ENCODE results near the gene CHST13. TPM values are rescaled to one million over a fixed set of nuclear protein-coding genes. Genes with fewer than 3 reads are reported as not detected.

The CHST13 gene
- total RNA-seq, 1 experiment from 2014 or later = not detected

GRCh38 chr3:126546549-126547239 is 22.7 kb downstream of the CHST13 start:
- no peak for DNase-seq (ENCODE audit: low spot score)
- POLR2A ChIA-PET (ENCODE audit: low non-redundant PET) = no interaction called here

GRCh38 chr3:126547721-126548120 is 23.8 kb downstream of the CHST13 start:
- intact Hi-C loops (cut with micrococcal nuclease; ENCODE audit: unreplicated experiment) = no loop called here
- Histone ChIP-seq H3K9me3 (ENCODE audit: low read depth, low read length, poor library complexity, severe bottlenecking) (no peaks in the 10 kb centered on the region), H3K4me1 (ENCODE audit: insufficient read depth, low read length, poor library complexity, severe bottlenecking) (no peaks in the 10 kb centered on the region), H3K27me3 (replicated peaks; ENCODE audit: insufficient read depth, low read depth, low read length, poor library complexity) (no peaks in the 10 kb centered on the region), H3K36me3 (ENCODE audit: insufficient read depth, low read length, poor library complexity, severe bottlenecking) (no peaks in the 10 kb centered on the region), H3K4me3 (ENCODE audit: low read depth, low read length, poor library complexity, severe bottlenecking) (no peak overlapping the region), H3K27ac (ENCODE audit: low read depth, low read length, poor library complexity, severe bottlenecking) (no peak overlapping the region)
- no peak for DNase-seq (ENCODE audit: low spot score)
- ChIA-PET POLR2A (ENCODE audit: low non-redundant PET) (no interaction called here), CTCF (no interaction called here)
- BruUV-seq (replicated peaks) = no TSS peak
- TF ChIP-seq, protein P1, sequence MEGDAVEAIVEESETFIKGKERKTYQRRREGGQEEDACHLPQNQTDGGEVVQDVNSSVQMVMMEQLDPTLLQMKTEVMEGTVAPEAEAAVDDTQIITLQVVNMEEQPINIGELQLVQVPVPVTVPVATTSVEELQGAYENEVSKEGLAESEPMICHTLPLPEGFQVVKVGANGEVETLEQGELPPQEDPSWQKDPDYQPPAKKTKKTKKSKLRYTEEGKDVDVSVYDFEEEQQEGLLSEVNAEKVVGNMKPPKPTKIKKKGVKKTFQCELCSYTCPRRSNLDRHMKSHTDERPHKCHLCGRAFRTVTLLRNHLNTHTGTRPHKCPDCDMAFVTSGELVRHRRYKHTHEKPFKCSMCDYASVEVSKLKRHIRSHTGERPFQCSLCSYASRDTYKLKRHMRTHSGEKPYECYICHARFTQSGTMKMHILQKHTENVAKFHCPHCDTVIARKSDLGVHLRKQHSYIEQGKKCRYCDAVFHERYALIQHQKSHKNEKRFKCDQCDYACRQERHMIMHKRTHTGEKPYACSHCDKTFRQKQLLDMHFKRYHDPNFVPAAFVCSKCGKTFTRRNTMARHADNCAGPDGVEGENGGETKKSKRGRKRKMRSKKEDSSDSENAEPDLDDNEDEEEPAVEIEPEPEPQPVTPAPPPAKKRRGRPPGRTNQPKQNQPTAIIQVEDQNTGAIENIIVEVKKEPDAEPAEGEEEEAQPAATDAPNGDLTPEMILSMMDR (conservative IDR thresholded peaks at IDR 0.05; ENCODE audit: low read depth, low read length) = no peak
- TF ChIP-seq EZH2 (IDR thresholded peaks at IDR 0.05; ENCODE audit: borderline replicate concordance, low read depth, low read length, poor library complexity, severe bottlenecking) = no peak

More at GRCh38 chr3:126546549-126547239, 22.7 kb downstream of the CHST13 start:
- Histone ChIP-seq H3K4me1 (ENCODE audit: insufficient read depth, low read length, poor library complexity, severe bottlenecking) (no peaks in the 10 kb centered on the region), H3K27me3 (replicated peaks; ENCODE audit: insufficient read depth, low read depth, low read length, poor library complexity) (no peaks in the 10 kb centered on the region), H3K9me3 (ENCODE audit: low read depth, low read length, poor library complexity, severe bottlenecking) (no peaks in the 10 kb centered on the region), H3K4me3 (ENCODE audit: low read depth, low read length, poor library complexity, severe bottlenecking) (no peak overlapping the region), H3K36me3 (ENCODE audit: insufficient read depth, low read length, poor library complexity, severe bottlenecking) (no peaks in the 10 kb centered on the region), H3K27ac (ENCODE audit: low read depth, low read length, poor library complexity, severe bottlenecking) (no peak overlapping the region)
- BruUV-seq (replicated peaks) = no TSS peak
- CTCF ChIA-PET = no interaction called here
- intact Hi-C loops (cut with micrococcal nuclease; ENCODE audit: unreplicated experiment) = no loop called here
- TF ChIP-seq, protein P1 (conservative IDR thresholded peaks at IDR 0.05; ENCODE audit: low read depth, low read length) = no peak

DNA sequence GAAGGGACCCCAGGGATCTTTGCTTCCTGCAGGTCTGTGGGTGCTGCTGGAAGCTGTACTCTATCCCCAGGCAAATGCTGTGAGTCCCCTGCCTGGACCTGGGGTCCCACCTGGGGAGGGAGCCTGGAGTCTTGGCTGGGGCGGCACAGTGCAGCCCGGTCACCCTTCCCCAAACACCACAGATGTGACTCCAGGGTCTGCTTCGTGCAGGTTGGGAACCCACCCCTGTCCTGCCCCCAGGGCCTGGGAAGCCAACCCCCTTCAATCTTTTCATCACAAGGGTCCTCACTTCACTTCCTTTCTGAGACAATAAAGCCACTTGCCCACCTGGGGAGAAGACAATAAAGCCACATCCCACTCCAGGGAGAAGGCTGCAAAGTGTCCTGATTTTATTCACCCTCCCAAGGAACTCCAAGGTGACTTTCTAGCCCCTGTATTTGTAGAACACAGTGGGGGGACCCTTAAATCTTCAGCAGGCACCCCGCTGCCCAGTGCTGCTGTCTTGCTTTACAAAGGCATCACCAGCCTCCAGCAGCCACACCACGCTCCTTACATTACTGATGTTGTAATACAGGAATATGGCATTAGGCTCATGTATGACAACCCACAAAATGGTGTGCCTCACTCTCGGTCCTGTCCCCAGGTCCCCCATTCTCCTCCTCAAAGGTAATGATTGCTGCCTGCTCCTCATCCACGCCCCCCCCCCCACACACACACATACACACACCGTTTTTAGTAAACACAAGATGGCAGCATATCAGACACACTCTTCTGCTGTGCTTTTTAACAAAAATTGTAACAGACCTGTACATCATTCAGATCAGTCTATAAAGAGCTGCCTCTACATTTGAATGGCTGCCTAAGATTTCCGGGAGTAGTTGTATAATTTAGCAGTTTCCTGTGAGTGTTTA is 24.9 kb downstream of the CHST13 start:
- no peaks in the 10 kb centered on the region for H3K4me1 ChIP-seq (ENCODE audit: insufficient read depth, low read length, poor library complexity, severe bottlenecking)
- no peak for TF ChIP-seq EZH2 (IDR thresholded peaks at IDR 0.05; ENCODE audit: borderline replicate concordance, low read depth, low read length, poor library complexity, severe bottlenecking)
- TF ChIP-seq, protein P1 (conservative IDR thresholded peaks at IDR 0.05; ENCODE audit: low read depth, low read length) = 0 out of 2 replicates have a peak, but pooled peaks have one; percentile 18
- no TSS peak for BruUV-seq (replicated peaks)
- intact Hi-C loops (cut with micrococcal nuclease; ENCODE audit: unreplicated experiment) = no loop called here
- ChIA-PET POLR2A (ENCODE audit: low non-redundant PET) (no interaction called here), CTCF (no interaction called here)
- H3K36me3 ChIP-seq (ENCODE audit: insufficient read depth, low read length, poor library complexity, severe bottlenecking) = no peaks in the 10 kb centered on the region
- H3K27me3 ChIP-seq (replicated peaks; ENCODE audit: insufficient read depth, low read depth, low read length, poor library complexity) = no peaks in the 10 kb centered on the region
- DNase-seq (ENCODE audit: low spot score) = no peak
- H3K4me3 ChIP-seq (ENCODE audit: low read depth, low read length, poor library complexity, severe bottlenecking) = no peak overlapping the region
- no peak overlapping the region for H3K27ac ChIP-seq (ENCODE audit: low read depth, low read length, poor library complexity, severe bottlenecking)
- no peaks in the 10 kb centered on the region for H3K9me3 ChIP-seq (ENCODE audit: low read depth, low read length, poor library complexity, severe bottlenecking)

Measured in A673 (cell line).